A549 (cell line): ENCODE data around the gene MAP3K14. TPM values are rescaled to one million over a fixed set of nuclear protein-coding genes. Genes with fewer than 3 reads are reported as not detected.
A peak's percentile ranks its signal among the peaks of the same experiment; 100 is the strongest.

Experiments used
- ATAC-seq, 2 experiments: fragments of 200-7000 bp in 1 of 2; fragments of >200 bp in 1 of 2; cut with Nextera tagmentation in 1 of 2; cut with Tn5 transposase in 1 of 2; 3 replicates each; pipeline versions ENCODE4 v1.8.0 to v1.9.1; 2018 to 2020; ENCODE audit warnings: mild to moderate bottlenecking in 1 of 2, moderate library complexity in 1 of 2
- CTCF ChIA-PET: fragments of 300-600 bp; sonication (Branson Sonifier 250); formaldehyde crosslinking; extraction: SDS; loops from one replicate; lab custom pipeline; 2021; ENCODE audit warnings: antibody characterized with exemption, inconsistent platforms; lab: Yijun Ruan, JAX
- POLR2A ChIA-PET: fragments of 350-600 bp; formaldehyde crosslinking; extraction: SDS; loops from one replicate; lab custom pipeline; 2021; ENCODE audit warnings: antibody characterized with exemption, inconsistent platforms; lab: Yijun Ruan, JAX
- DNase-seq, 2 experiments: peaks; one replicate each; pipeline versions ENCODE4 v3.0.0 to v3.0.0-alpha.2; 2011 to 2016; ENCODE audit warnings: low read depth in 1 of 2, low spot score in 1 of 2
- FAIRE-seq: peaks from 2 replicates; lab custom pipeline; 2011; peaks lifted over from hg19 to GRCh38; lab: Jason Lieb, UNC
- H3K27ac ChIP-seq, 2 experiments: fragments of >200 bp; sonication (Bioruptor Twin); formaldehyde crosslinking; 3 replicates each; pipeline ENCODE4 v1.5.1; 2016 to 2017
- H3K4me1 ChIP-seq: fragments of >200 bp; sonication (Bioruptor Twin); formaldehyde crosslinking; 3 replicates; pipeline ENCODE4 v1.6.1; 2016
- H3K4me2 ChIP-seq: fragments of >200 bp; sonication (Bioruptor Twin); formaldehyde crosslinking; 3 replicates; pipeline ENCODE4 v1.6.1; 2016
- H3K4me3 ChIP-seq: fragments of >200 bp; sonication (Bioruptor Twin); formaldehyde crosslinking; 3 replicates; pipeline ENCODE4 v1.5.1; 2016
- H3K9me3 ChIP-seq: fragments of >200 bp; sonication (Bioruptor Twin); formaldehyde crosslinking; 3 replicates; pipeline ENCODE4 v1.6.1; 2016
- BHLHE40 ChIP-seq: IDR thresholded peaks from 2 replicates; pipeline ENCODE4 v1.6.1; 2012; ENCODE audit warnings: low read depth, low read length, inconsistent platforms
- CBX8 ChIP-seq: fragments of 200-600 bp; sonication (generic); IDR thresholded peaks from 2 replicates; pipeline ENCODE4 v1.6.1; 2016
- CEBPB ChIP-seq, 2 experiments: fragments of >200 bp in 1 of 2; sonication (Bioruptor Twin) in 1 of 2; formaldehyde crosslinking in 1 of 2; IDR thresholded peaks; 2 replicates each; pipeline ENCODE4 v1.6.1; 2012 to 2016
- CHD2 ChIP-seq: fragments of 150-350 bp; IDR thresholded peaks from 2 replicates; pipeline ENCODE4 v1.6.1; 2014; ENCODE audit warnings: low read length; ENCODE audit not compliant: partially characterized antibody
- CHD4 ChIP-seq: fragments of 200-600 bp; sonication (generic); IDR thresholded peaks from 2 replicates; pipeline ENCODE4 v1.6.1; 2016; ENCODE audit warnings: antibody characterized with exemption, mild to moderate bottlenecking, borderline replicate concordance
- EHF ChIP-seq: fragments of 250-450 bp; sonication (Bioruptor Pico); IDR thresholded peaks from 2 replicates; pipeline ENCODE4 v1.5.0; 2020; ENCODE audit warnings: mild to moderate bottlenecking
- FOSL2 ChIP-seq, 2 experiments: fragments of 450-650 bp in 1 of 2; fragments of >200 bp in 1 of 2; sonication (Bioruptor Twin) in 1 of 2; formaldehyde crosslinking; IDR thresholded peaks; 2 replicates each; pipeline versions ENCODE4 v1.5.0 to v1.6.1; 2016 to 2020; ENCODE audit warnings: mild to moderate bottlenecking in 1 of 2, moderate library complexity in 1 of 2
- HEYL ChIP-seq: fragments of 250-450 bp; sonication (Bioruptor Pico); IDR thresholded peaks from 2 replicates; pipeline ENCODE4 v1.8.0; 2021; ENCODE audit warnings: mild to moderate bottlenecking, moderate library complexity
- HMGXB4 ChIP-seq: fragments of 250-450 bp; sonication (Bioruptor Pico); IDR thresholded peaks from 2 replicates; pipeline ENCODE4 v1.5.0; 2021; ENCODE audit warnings: mild to moderate bottlenecking, moderate library complexity, borderline replicate concordance
- HOXA7 ChIP-seq: fragments of 250-450 bp; sonication (Bioruptor Pico); IDR thresholded peaks from 2 replicates; pipeline ENCODE4 v1.5.0; 2020; ENCODE audit warnings: mild to moderate bottlenecking, moderate library complexity
- JUNB ChIP-seq: fragments of >200 bp; sonication (Bioruptor Twin); formaldehyde crosslinking; IDR thresholded peaks from 2 replicates; pipeline ENCODE4 v1.6.1; 2016
- NR3C1 ChIP-seq: fragments of >200 bp; sonication (Bioruptor Twin); formaldehyde crosslinking; IDR thresholded peaks from 3 replicates; pipeline ENCODE4 v1.6.1; 2017
- RARB ChIP-seq: fragments of 250-450 bp; sonication (Bioruptor Pico); IDR thresholded peaks from 2 replicates; pipeline ENCODE4 v1.8.0; 2021; ENCODE audit warnings: mild to moderate bottlenecking, moderate library complexity
- RCOR1 ChIP-seq: fragments of 150-350 bp; IDR thresholded peaks from 2 replicates; pipeline ENCODE4 v1.6.1; 2014; ENCODE audit warnings: antibody characterized with exemption, low read length, low read depth
- TP53 ChIP-seq: fragments of 250-450 bp; sonication (Bioruptor Pico); IDR thresholded peaks from 2 replicates; pipeline ENCODE4 v1.5.0; 2021; ENCODE audit warnings: mild to moderate bottlenecking, moderate library complexity
- ZNF302 ChIP-seq: fragments of 250-450 bp; sonication (Bioruptor Pico); IDR thresholded peaks from 2 replicates; pipeline ENCODE4 v1.9.0; 2021; ENCODE audit warnings: inconsistent platforms, mild to moderate bottlenecking, moderate library complexity
- WGBS: methylation state at CpG from one replicate; pipeline ENCODE4 v1.1.6; 2017; ENCODE audit errors: missing lambda C conversion rate; 5-methylcytosine and 5-hydroxymethylcytosine counted together
- polyA plus RNA-seq, 4 experiments: library from polyadenylated mRNA; depleted of rRNA in 3 of 4; stranded (reverse); fragments of >200 nt; fragmentation: RNase III in 1 of 4; extraction: RNeasy Plus Mini Kit Qiagen cat#74134 plus additional on column Dnase treatment in 1 of 4; gene quantifications; 2 replicates in 3 of 4; 3 replicates in 1 of 4; pipeline ENCODE4 v1.2.3, GENCODE V29; 2011 to 2017
- TF ChIP-seq, protein P1 (sequence below): fragments of 450-650 bp; IDR thresholded peaks from 2 replicates; pipeline ENCODE4 v1.6.1; 2014; ENCODE audit warnings: antibody characterized with exemption

The MAP3K14 gene
- polyA plus RNA-seq, 2 of the 4 experiments (the other 2 are of a cell fraction) = 9.1 to 34.5 TPM

- Histone ChIP-seq H3K4me2 (no peak overlapping the region), H3K27ac (peak overlapping the region; percentile 16 to 74; a peak in 3 of 6 replicates), H3K4me3 (no peak overlapping the region), H3K9me3 (no peaks in the 10 kb centered on the region), H3K4me1 (peaks cover 34% of the 10 kb centered on the region)
- TF ChIP-seq NR3C1 = no peak
- no peak for TF ChIP-seq RARB
- TF ChIP-seq FOSL2 (IDR thresholded peaks at IDR 0.05) = no peak
- peak; percentile 40; the same call in 1 of the 2 replicates for TF ChIP-seq FOSL2 (CRISPR knock-in tag; IDR thresholded peaks at IDR 0.05)
- ChIA-PET POLR2A (interaction anchor here (1.2 kb wide), 1 partner anchor 10 kb away, joined by 3 read pairs; no protein-coding TSS in a partner anchor), CTCF (interaction anchor here (0.7 to 34.8 kb wide), 17 partner anchors 11 to 145 kb away, joined by 3 to 1120 read pairs (median 5); partner anchors contain the start of gene MAP3K14)
- ATAC-seq (peak; percentile 32 to 49; a peak in 3 of 6 replicates), FAIRE-seq (no peak), DNase-seq (no peak)
- 80% methylated on average over 21 of the region's 21 CpGs for WGBS
Observed at GRCh38 chr17:45282683-45283644, 33.9 kb downstream of the MAP3K14 start.

- no peak overlapping the region for H3K4me2 ChIP-seq
- ChIA-PET CTCF (interaction anchor here (0.9 to 34.8 kb wide), 8 partner anchors 10 to 113 kb away, joined by 4 to 1120 read pairs (median 94); partner anchors contain the start of genes FMNL1 and MAP3K14), POLR2A (no interaction called here)
- DNase-seq (no peak), FAIRE-seq (no peak), ATAC-seq (no peak)
- H3K27ac ChIP-seq = peak overlapping the region in 1 of 2 experiments; percentile 44; a peak in 2 of 6 replicates
- H3K4me1 ChIP-seq = peaks cover 50% of the 10 kb centered on the region
- no peak for TF ChIP-seq HOXA7
- TF ChIP-seq HMGXB4 (CRISPR knock-in tag) = no peak
- no peak for TF ChIP-seq JUNB
- no peak for TF ChIP-seq CHD2
- TF ChIP-seq ZNF302 (CRISPR knock-in tag) = no peak
- TF ChIP-seq TP53 (CRISPR knock-in tag) = no peak
- no peak for TF ChIP-seq HEYL (CRISPR knock-in tag)
- TF ChIP-seq BHLHE40 = no peak
- TF ChIP-seq, protein P1, sequence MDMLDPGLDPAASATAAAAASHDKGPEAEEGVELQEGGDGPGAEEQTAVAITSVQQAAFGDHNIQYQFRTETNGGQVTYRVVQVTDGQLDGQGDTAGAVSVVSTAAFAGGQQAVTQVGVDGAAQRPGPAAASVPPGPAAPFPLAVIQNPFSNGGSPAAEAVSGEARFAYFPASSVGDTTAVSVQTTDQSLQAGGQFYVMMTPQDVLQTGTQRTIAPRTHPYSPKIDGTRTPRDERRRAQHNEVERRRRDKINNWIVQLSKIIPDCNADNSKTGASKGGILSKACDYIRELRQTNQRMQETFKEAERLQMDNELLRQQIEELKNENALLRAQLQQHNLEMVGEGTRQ = no peak
- TF ChIP-seq CHD4 = no peak
- no peak for TF ChIP-seq CBX8
- TF ChIP-seq RCOR1 = no peak
- TF ChIP-seq EHF = no peak
- TF ChIP-seq CEBPB (IDR thresholded peaks at IDR 0.05) = no peak
- H3K4me3 ChIP-seq = no peak overlapping the region
- H3K9me3 ChIP-seq = no peaks in the 10 kb centered on the region
- 78% methylated on average over 3 of the region's 3 CpGs for WGBS
Observed at GRCh38 chr17:45279898-45280297, 36.9 kb downstream of the MAP3K14 start.

- Histone ChIP-seq H3K27ac (peak overlapping the region; percentile 52 to 72), H3K4me3 (no peak overlapping the region), H3K4me2 (peak overlapping the region; percentile 54; the same call in 2 of the 3 replicates), H3K4me1 (peaks cover 32% of the 10 kb centered on the region), H3K9me3 (no peaks in the 10 kb centered on the region)
- ATAC-seq (peak; percentile 7; a peak in 2 of 6 replicates), DNase-seq (no peak), FAIRE-seq (no peak)
- 62% methylated on average over 7 of the region's 7 CpGs for WGBS
- no peak for TF ChIP-seq CHD2
- CTCF ChIA-PET = interaction anchor here (0.9 to 34.8 kb wide), 35 partner anchors 9 to 155 kb away, joined by 3 to 1120 read pairs (median 9); partner anchors contain the start of genes ACBD4, ARHGAP27, FMNL1 and MAP3K14
- POLR2A ChIA-PET = interaction anchor here (1.3 to 2.3 kb wide), 3 partner anchors 34 to 107 kb away, joined by 4 to 19 read pairs (median 6); partner anchors contain the start of gene MAP3K14
Observed at GRCh38 chr17:45277992-45278391, 38.8 kb downstream of the MAP3K14 start.
